ENCODE measurements around the gene MEIOB.

Gene MEIOB

GRCh38 chr16:1828645-1829410 lies 43.1 kb downstream of the MEIOB start:
- DNase-seq, result no peak

- peak; percentile 85 for DNase-seq
Observed at GRCh38 chr16:1826691-1827573, 45.0 kb downstream of the MEIOB start, which contains the start of the genes FAHD1 and HAGH. Gene FAHD1 (plus strand): TSS chr16:1827206. CDS start chr16:1827239, 33 bp downstream. Gene HAGH (minus strand): TSS chr16:1826825. CDS start chr16:1826787, 38 bp downstream.

GRCh38 chr16:1825864-1826690 lies 45.9 kb downstream of the MEIOB start:
- no peak for DNase-seq

- DNase-seq, result no peak
Observed at GRCh38 chr16:1825381-1825863, 46.5 kb downstream of the MEIOB start.

- DNase-seq, result no peak
Observed at GRCh38 chr16:1823821-1824220, 48.1 kb downstream of the MEIOB start.

GRCh38 chr16:1822801-1823200 lies 49.2 kb downstream of the MEIOB start:
- no peak for DNase-seq

- no peak for DNase-seq
Observed at GRCh38 chr16:1821861-1822611, 49.9 kb downstream of the MEIOB start.

GRCh38 chr16:1820946-1821290 lies 51.0 kb downstream of the MEIOB start:
- no peak for DNase-seq

- no peak for DNase-seq
Observed at GRCh38 chr16:1820096-1820945, 51.6 kb downstream of the MEIOB start.

- DNase-seq, result no peak
Observed at GRCh38 chr16:1819611-1820010, 52.4 kb downstream of the MEIOB start.

- no peak for DNase-seq
Observed at GRCh38 chr16:1818873-1819525, 53.0 kb downstream of the MEIOB start.

- DNase-seq, result no peak
Observed at GRCh38 chr16:1818204-1818872, 53.6 kb downstream of the MEIOB start.

- DNase-seq, result no peak
Observed at GRCh38 chr16:1817716-1818115, 54.2 kb downstream of the MEIOB start.

GRCh38 chr16:1817276-1817589 lies 54.7 kb downstream of the MEIOB start:
- no peak for DNase-seq

- DNase-seq, result no peak
Observed at GRCh38 chr16:1816396-1817275, 55.3 kb downstream of the MEIOB start.

- DNase-seq, result no peak
Observed at GRCh38 chr16:1815461-1815860, 56.5 kb downstream of the MEIOB start.

- peak; percentile 5 for DNase-seq
Observed at GRCh38 chr16:1812732-1813163, 59.2 kb downstream of the MEIOB start.

GRCh38 chr16:1810536-1810935 lies 61.4 kb downstream of the MEIOB start:
- DNase-seq, result no peak

- no peak for DNase-seq
Observed at GRCh38 chr16:1810106-1810505, 61.9 kb downstream of the MEIOB start.
